Thoracic aorta (tissue), 2 donors: ENCODE data around the gene SUCLA2. TPM values are rescaled to one million over a fixed set of nuclear protein-coding genes. Genes with fewer than 3 reads are reported as not detected.

Source experiments
- ATAC-seq: fragments of 150-250 bp; one replicate; pipeline ENCODE4 v1.8.0; 2017; ENCODE audit warnings: low read depth; ENCODE audit not compliant: insufficient number of reproducible peaks, low FRiP score
- DNase-seq: peaks from one replicate; pipeline ENCODE4 v3.0.0-alpha.2; 2020; ENCODE audit warnings: low spot score
- H3K27ac ChIP-seq, 2 donors: fragments of 200-600 bp; sonication (generic); 1 replicate in 1 of 2; 2 replicates in 1 of 2; pipeline ENCODE4 v1.5.1; 2016; ENCODE audit warnings: mild to moderate bottlenecking in 2 of 2, moderate library complexity in 2 of 2
- H3K27me3 ChIP-seq: fragments of 200-600 bp; sonication (generic); replicated peaks from 2 replicates; pipeline ENCODE4 v1.6.0; 2016; ENCODE audit warnings: mild to moderate bottlenecking; ENCODE audit not compliant: insufficient read depth
- H3K36me3 ChIP-seq: fragments of 200-600 bp; sonication (generic); one replicate; pipeline ENCODE4 v1.5.1; 2016
- H3K4me1 ChIP-seq, 2 donors: fragments of 200-600 bp; sonication (generic); 1 replicate in 1 of 2; 2 replicates in 1 of 2; pipeline versions ENCODE4 v1.5.1 to v1.6.0; 2016; ENCODE audit warnings: low read depth in 2 of 2, mild to moderate bottlenecking in 1 of 2; ENCODE audit not compliant: control insufficient read depth in 1 of 2
- H3K4me3 ChIP-seq: fragments of 200-600 bp; sonication (generic); 2 replicates; pipeline ENCODE4 v1.5.1; 2016; ENCODE audit warnings: mild to moderate bottlenecking
- H3K9me3 ChIP-seq: fragments of 200-600 bp; sonication (generic); 2 replicates; pipeline ENCODE4 v1.5.1; 2016
- CTCF ChIP-seq: fragments of 200-600 bp; sonication (generic); IDR thresholded peaks from one replicate; pipeline ENCODE4 v1.5.1; 2019; ENCODE audit warnings: antibody characterized with exemption
- total RNA-seq, 2 donors: library from RNA; depleted of rRNA; stranded (reverse); fragments of >200 nt; gene quantifications; one replicate each; pipeline versions ENCODE4 v1.1.0 to v1.2.3, GENCODE V29; 2016

The SUCLA2 gene
- total RNA-seq, 2 donors from 2014 or later: 34.8 to 87.1 TPM

DNA sequence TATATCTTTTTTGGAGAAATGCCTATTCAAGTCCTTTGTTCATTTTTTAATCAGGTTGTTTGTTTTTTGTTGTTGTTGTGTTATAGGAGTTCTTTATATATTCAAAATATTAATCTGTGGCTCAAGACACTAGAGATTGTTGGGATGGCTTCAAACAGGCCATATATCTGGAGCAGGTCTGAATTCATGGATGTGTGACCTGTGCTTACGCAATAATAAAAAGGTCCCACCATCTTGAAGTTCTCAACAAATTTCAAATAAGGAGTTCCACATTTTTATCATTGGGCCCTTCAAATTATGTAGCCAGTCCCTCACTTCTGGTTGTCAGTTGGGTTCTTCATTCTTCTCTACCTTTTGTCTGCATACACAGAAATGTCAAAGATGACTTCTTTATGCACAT, 18.7 kb upstream of the SUCLA2 start:
- H3K4me1 ChIP-seq: no peaks in the 10 kb centered on the region
- H3K27me3 ChIP-seq: no peaks in the 10 kb centered on the region
- DNase-seq (no peak), ATAC-seq (no peak)
- TF ChIP-seq CTCF: no peak
- no peak overlapping the region for H3K27ac ChIP-seq
- no peaks in the 10 kb centered on the region for H3K36me3 ChIP-seq
- no peak overlapping the region for H3K4me3 ChIP-seq
- H3K9me3 ChIP-seq: no peaks in the 10 kb centered on the region

DNA sequence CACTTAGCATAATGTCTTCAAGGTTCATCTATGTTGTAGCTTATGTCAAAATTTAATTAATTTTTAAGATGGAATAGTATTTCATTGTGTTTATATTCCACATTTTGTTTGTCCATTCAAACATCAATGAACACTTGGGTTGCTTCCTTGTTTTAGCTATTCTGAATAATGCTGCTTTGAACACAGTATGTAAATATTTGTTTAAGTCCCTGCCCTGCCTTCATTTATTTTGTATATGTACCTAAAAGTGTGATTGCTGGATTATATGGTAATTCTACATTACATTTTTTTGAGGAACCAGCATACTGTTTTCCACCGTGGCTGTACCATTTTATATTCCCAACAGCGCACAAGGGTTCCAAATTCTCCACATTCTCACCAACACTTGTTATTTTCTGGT, 17.6 kb upstream of the SUCLA2 start:
- ATAC-seq (no peak), DNase-seq (no peak)
- Histone ChIP-seq H3K27ac (no peak overlapping the region), H3K27me3 (no peaks in the 10 kb centered on the region), H3K4me1 (no peaks in the 10 kb centered on the region), H3K36me3 (no peaks in the 10 kb centered on the region), H3K9me3 (no peaks in the 10 kb centered on the region), H3K4me3 (no peak overlapping the region)
- TF ChIP-seq CTCF: no peak

GRCh38 chr13:48014359-48014758, 13.3 kb upstream of the SUCLA2 start:
- no peak for ATAC-seq
- H3K9me3 ChIP-seq: no peaks in the 10 kb centered on the region
- no peak for DNase-seq
- no peak for TF ChIP-seq CTCF
- H3K36me3 ChIP-seq: no peaks in the 10 kb centered on the region
- no peaks in the 10 kb centered on the region for H3K4me1 ChIP-seq
- no peak overlapping the region for H3K4me3 ChIP-seq
- no peak overlapping the region for H3K27ac ChIP-seq
- no peaks in the 10 kb centered on the region for H3K27me3 ChIP-seq

DNA sequence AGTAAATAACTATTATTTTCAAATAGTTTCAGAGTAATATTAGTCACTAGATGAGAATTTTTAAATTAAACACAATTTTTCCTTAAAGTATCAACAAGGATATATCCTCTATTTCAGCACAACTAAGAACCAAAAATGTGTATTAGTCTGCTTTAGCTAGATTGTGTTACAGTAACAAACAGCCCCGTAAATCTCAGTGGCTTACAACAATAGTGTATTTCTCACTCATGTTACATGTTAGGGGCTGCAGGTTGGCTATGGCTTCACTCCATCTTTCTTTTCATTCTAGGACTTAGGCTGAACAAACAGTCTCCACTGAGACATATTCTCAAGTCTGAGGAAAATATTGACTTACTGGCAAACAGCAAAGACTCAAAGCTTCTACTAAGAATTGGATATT, 11.6 kb upstream of the SUCLA2 start:
- no peak overlapping the region for H3K27ac ChIP-seq
- H3K4me3 ChIP-seq: no peak overlapping the region
- no peaks in the 10 kb centered on the region for H3K4me1 ChIP-seq
- no peaks in the 10 kb centered on the region for H3K36me3 ChIP-seq
- H3K9me3 ChIP-seq: no peaks in the 10 kb centered on the region
- ATAC-seq: no peak
- H3K27me3 ChIP-seq: no peaks in the 10 kb centered on the region
- TF ChIP-seq CTCF: no peak
- no peak for DNase-seq

DNA sequence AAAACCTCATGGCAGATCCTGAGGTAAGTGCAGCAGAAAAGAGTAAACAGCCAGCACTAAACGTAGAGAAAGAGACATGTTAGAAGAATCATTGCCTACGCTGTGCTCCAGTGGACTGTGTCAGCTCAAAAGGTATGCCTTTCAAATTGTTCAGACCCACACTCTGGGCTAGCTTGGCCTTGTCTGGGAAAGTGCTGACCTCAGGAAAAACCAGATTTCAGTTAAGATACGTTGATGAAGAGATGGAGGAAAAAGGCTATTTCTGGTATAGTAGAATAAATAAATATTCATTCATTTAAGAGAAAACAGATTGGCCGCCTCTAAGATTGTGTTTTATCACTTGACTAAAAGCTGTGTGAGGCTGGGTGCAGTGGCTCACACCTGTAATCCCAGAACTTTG, 9.6 kb upstream of the SUCLA2 start:
- Histone ChIP-seq H3K9me3 (no peaks in the 10 kb centered on the region), H3K36me3 (no peaks in the 10 kb centered on the region), H3K4me1 (no peaks in the 10 kb centered on the region), H3K4me3 (no peak overlapping the region), H3K27ac (no peak overlapping the region), H3K27me3 (no peaks in the 10 kb centered on the region)
- ATAC-seq (no peak), DNase-seq (no peak)
- no peak for TF ChIP-seq CTCF
